ENCODE measurements around the gene IL18R1.

IL18R1 gene

GRCh38 chr2:102357937-102358336 is 2.3 kb downstream of the IL18R1 start:
- no peak for DNase-seq (ENCODE audit: low read depth)
- H3K4me3 ChIP-seq (ENCODE audit: low read depth, low read length) = no peak overlapping the region
- TF ChIP-seq CTCF (IDR thresholded peaks at IDR 0.05; ENCODE audit: control insufficient read depth, extremely low read depth, insufficient read depth) = no peak

- no peak overlapping the region for H3K4me3 ChIP-seq (ENCODE audit: low read depth, low read length)
- no peak for DNase-seq (ENCODE audit: low read depth)
- 0 out of 2 replicates have a peak, but pooled peaks have one; percentile 7 for TF ChIP-seq CTCF (IDR thresholded peaks at IDR 0.05; ENCODE audit: control insufficient read depth, extremely low read depth, insufficient read depth)
These were observed 2.9 kb downstream of the IL18R1 start for GRCh38 chr2:102358496-102358895.

GRCh38 chr2:102359527-102359926 is 3.9 kb downstream of the IL18R1 start:
- no peak for DNase-seq (ENCODE audit: low read depth)
- no peak overlapping the region for H3K4me3 ChIP-seq (ENCODE audit: low read depth, low read length)
- no peak for TF ChIP-seq CTCF (IDR thresholded peaks at IDR 0.05; ENCODE audit: control insufficient read depth, extremely low read depth, insufficient read depth)

- no peak for DNase-seq (ENCODE audit: low read depth)
- no peak overlapping the region for H3K4me3 ChIP-seq (ENCODE audit: low read depth, low read length)
- no peak for TF ChIP-seq CTCF (IDR thresholded peaks at IDR 0.05; ENCODE audit: control insufficient read depth, extremely low read depth, insufficient read depth)
These were observed 6.1 kb downstream of the IL18R1 start for GRCh38 chr2:102361632-102362241.

- DNase-seq (ENCODE audit: low read depth) = no peak
- no peak overlapping the region for H3K4me3 ChIP-seq (ENCODE audit: low read depth, low read length)
- TF ChIP-seq CTCF (IDR thresholded peaks at IDR 0.05; ENCODE audit: control insufficient read depth, extremely low read depth, insufficient read depth) = no peak
These were observed 10.2 kb downstream of the IL18R1 start for GRCh38 chr2:102365763-102366162.

- no peak for TF ChIP-seq CTCF (IDR thresholded peaks at IDR 0.05; ENCODE audit: control insufficient read depth, extremely low read depth, insufficient read depth)
- no peak overlapping the region for H3K4me3 ChIP-seq (ENCODE audit: low read depth, low read length)
- DNase-seq (ENCODE audit: low read depth) = no peak
These were observed 11.0 kb downstream of the IL18R1 start for GRCh38 chr2:102366406-102367112.

All from LNCaP clone FGC (cell line).